HL-60/S4 (cell line): Measurements from ENCODE around the gene IFI30.

ENCODE experiments used
- in situ Hi-C: fragments of 300-500 bp; cut with MboI; formaldehyde crosslinking; loops from 2 replicates; pipeline ENCODE4 v1.14.3; 2022; ENCODE audit warnings: low sequenced_read_pairs

IFI30 gene

DNA sequence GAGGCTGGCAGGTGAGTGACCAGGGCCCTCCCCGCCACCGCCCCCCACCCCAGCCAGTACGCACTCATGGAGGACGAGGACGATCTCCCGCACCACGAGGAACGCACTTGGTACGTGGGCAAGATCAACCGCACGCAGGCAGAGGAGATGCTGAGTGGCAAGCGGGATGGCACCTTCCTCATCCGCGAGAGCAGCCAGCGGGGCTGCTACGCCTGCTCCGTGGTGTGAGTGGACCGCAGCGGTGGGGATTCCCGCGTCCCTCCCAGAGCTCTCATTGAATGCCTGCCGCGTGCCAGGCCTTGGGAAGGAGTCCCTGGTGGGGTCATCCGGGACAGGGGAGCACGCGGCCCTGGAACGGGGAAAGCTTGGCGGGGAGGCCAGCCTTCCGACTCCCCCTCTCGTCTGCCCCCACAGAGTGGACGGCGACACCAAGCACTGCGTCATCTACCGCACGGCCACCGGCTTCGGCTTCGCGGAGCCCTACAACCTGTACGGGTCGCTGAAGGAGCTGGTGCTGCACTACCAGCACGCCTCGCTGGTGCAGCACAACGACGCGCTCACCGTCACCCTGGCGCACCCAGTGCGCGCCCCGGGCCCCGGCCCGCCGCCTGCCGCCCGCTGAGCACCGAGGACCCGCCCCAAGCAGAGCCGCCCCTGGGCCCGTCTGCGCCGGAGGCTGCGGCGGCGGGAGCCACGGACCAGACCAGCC lies 4.8 kb upstream of the IFI30 start:
- in situ Hi-C loops: loop anchor here (5.0 kb wide), 1 partner anchor 57 kb away; no protein-coding TSS in a partner anchor

DNA sequence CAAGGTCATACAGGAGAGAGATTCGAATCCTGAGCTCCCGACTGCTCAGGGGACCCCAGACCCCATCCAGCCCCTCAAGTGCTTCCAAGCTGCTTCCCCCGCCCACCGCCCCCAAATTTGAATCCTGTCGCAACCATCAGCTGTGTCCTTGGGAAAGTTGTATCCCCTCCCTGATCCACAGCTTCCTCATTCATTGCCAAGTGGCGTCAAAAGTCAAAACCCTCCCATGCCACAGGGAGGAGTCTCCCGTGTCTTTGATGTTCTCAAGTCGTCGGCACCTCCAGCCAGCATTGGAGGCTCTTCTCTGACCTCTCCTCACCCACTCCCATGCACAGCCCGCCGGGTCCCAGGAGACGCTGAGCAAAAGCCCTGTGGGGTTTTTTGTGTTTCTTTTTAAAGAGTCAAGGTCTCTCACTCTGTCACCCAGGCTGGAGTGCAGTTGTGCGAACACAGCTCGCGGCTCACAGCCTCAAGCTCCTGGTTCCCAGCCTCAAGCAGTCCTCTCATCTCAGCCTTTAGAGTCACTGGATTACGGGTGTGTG lies 2.8 kb upstream of the IFI30 start:
- in situ Hi-C loops: no loop called here

DNA sequence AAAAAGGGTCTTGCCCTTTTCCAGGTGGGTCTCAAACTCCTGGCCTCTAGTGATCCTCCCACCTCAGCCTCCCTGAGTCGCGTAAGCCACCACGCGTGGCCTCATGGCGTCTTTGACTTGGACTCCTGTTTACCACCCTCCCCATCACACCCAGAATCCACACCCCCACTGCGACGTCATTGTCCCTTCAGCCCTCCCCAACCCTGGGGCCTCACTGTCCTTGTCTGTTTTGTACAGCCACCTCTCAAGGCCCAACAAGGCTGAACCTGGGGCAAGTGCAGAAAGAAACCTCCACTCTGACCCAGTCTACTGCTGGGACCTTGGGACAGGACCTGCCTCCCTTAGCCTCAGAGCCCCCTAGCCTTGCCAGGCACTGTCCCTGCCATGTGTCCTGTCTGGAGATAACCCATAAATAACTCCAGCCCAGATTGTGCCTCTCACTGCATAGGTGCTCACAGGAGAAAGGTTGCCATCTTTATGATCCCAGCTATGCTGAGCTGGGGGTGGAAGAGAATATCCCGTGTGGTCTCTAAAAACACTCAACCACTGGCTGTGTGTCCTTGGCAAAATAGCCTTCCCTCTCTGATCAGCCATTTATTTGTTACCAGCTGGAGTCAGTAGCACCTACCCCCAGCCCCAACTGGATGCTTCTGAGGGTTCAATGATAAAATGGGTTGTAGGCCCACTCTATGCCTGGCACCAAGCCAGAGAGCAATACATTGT lies 1.8 kb upstream of the IFI30 start:
- in situ Hi-C loops: no loop called here

- in situ Hi-C loops: no loop called here
Observed at GRCh38 chr19:18172331-18173053, 1.1 kb upstream of the IFI30 start.

- in situ Hi-C loops: no loop called here
Observed at GRCh38 chr19:18173054-18173571, 500 bp upstream of the IFI30 start.

DNA sequence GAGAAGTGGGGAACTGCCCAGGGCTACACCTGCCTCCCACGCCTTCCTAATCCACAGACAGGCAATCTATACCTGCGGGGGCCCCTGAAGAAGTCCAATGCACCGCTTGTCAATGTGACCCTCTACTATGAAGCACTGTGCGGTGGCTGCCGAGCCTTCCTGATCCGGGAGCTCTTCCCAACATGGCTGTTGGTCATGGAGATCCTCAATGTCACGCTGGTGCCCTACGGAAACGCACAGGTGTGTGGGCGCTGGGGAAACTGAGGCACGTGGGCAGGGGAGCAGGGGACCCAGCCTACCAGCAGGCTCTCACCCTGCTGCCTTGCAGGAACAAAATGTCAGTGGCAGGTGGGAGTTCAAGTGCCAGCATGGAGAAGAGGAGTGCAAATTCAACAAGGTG lies 1.4 kb downstream of the IFI30 start:
- in situ Hi-C loops: no loop called here

DNA sequence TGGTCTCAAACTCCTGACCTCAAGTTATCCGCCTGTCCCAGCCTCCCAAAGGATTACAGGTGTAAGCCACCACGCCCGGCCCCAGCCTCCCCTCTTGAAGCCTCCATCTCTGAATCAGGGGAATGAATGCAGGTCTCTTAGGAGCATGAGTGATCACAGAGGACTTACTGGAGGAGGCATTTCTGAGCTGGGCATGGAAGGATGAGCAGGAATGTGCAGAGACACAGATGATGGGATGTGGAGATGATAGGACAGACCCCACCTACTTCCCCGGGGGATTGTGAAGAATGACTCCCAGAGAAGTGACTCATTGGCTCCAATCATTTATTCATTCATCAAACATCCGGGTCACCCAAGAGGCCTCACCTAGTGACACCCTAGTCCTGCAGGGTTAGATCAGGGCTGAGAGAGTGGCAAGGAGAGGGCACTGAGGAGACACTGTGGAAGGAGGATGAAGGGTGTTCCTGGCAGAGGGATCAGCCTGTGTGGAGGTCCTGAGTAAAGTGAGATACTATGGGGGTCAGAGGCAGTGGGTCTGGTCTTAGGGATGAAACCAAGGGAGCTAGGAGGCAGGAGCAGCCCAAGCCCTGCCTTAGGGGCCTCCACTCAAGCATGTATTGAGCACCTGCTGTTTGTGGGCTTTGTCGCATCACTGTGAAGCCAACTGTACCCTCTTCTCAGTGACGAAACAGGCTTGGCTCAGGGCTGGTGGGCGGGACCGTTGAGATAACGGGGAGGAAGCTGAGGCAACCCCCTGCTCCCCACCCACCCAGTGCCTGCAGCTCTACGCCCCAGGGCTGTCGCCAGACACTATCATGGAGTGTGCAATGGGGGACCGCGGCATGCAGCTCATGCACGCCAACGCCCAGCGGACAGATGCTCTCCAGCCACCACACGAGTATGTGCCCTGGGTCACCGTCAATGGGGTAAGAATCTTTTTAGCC lies 3.0 kb downstream of the IFI30 start:
- in situ Hi-C loops: no loop called here

- in situ Hi-C loops: no loop called here
Observed at GRCh38 chr19:18179957-18180356, 6.3 kb downstream of the IFI30 start.

GRCh38 chr19:18183529-18183928 lies 9.9 kb downstream of the IFI30 start:
- in situ Hi-C loops: no loop called here

GRCh38 chr19:18185538-18185937 lies 11.9 kb downstream of the IFI30 start:
- in situ Hi-C loops: no loop called here

DNA sequence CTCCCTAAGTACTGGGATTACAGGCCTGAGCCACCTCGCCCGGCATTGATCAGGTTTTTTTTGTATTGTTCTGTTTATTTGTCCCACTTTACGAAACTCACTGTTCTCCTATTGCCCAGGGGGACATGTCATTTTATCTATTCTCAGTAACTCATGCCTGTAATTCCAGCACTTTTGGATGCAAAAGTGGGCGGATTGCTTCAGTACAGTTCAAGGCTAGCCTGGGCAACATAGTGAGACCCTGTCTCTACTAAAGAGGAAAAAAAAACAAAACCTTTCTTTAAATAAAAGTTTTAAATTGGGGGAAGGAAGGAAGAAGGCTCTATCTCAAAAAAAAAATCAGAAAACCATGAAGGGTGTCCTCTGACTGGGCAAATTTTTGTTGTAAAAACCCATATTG lies 16.7 kb downstream of the IFI30 start:
- in situ Hi-C loops: loop anchor here (10.0 kb wide), 1 partner anchor 225 kb away; the partner anchor contains the start of gene SSBP4

DNA sequence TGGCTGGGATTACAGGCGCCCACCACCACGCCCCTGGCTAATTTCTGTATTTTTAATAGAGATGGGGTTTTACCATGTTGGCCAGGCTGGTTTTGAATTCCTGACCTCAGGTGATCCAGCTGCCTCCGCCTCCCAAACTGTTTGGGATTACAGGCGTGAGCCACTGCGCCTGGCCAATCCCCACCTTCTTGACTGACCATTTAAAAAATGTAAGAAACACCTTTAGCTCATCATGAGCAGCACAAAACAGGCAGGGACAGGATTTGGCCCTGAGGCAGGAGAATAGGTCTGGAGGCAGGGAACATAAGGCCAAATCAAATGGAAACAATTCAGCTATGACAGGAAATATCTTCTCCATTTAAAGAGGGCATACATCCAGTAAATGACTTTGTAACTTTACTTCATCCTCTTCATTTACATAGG lies 18.0 kb downstream of the IFI30 start:
- in situ Hi-C loops: loop anchor here (10.0 kb wide), 1 partner anchor 223 kb away; the partner anchor contains the start of gene SSBP4

GRCh38 chr19:18192673-18193387 lies 19.2 kb downstream of the IFI30 start, which contains the start of gene MPV17L2:
Gene MPV17L2, plus strand, starts transcription at chr19:18193218. Its CDS starts 64 bp downstream, at chr19:18193282.
- in situ Hi-C loops: loop anchor here (10.0 kb wide), 1 partner anchor 222 kb away; the partner anchor contains the start of gene SSBP4

DNA sequence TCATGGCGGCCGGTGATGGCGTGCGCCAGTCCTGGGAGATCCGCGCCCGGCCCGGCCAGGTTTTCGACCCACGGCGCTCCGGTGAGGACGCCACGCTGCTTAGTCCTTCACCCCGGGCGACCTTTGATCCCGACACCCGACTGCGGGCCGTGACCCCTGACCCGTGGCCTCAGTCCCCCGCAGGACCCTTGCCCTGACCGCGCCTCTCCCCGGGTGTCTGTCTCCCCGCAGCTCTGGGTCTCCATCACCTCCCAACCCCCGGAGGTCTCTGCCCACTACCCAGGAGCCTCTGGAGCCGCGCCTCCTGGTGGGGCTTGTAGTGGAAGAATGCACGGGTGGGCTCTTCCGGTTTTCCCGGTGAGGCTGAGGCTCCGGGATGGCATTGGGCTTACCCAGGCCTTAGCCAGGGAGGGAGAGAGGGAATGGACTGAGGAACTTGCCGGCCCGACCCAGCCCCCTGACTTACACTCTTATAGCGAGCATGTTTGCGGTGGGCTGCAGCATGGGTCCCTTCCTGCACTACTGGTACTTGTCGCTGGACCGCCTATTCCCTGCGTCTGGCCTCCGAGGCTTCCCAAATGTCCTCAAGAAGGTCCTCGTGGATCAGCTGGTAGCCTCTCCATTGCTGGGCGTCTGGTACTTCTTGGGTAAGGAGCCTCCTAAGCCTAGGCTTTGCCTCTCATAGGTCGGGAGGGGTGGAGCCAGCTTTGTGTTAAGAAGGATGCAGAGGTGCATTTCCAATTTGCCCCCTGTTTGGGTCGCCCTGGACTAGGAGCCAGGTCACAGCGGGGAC lies 20.0 kb downstream of the IFI30 start:
- in situ Hi-C loops: loop anchor here (10.0 kb wide), 1 partner anchor 221 kb away; the partner anchor contains the start of gene SSBP4

GRCh38 chr19:18194181-18194530 lies 20.5 kb downstream of the IFI30 start:
- in situ Hi-C loops: loop anchor here (10.0 kb wide), 1 partner anchor 221 kb away; the partner anchor contains the start of gene SSBP4

GRCh38 chr19:18194554-18195238 lies 21.1 kb downstream of the IFI30 start:
- in situ Hi-C loops: loop anchor here (10.0 kb wide), 1 partner anchor 220 kb away; the partner anchor contains the start of gene SSBP4

DNA sequence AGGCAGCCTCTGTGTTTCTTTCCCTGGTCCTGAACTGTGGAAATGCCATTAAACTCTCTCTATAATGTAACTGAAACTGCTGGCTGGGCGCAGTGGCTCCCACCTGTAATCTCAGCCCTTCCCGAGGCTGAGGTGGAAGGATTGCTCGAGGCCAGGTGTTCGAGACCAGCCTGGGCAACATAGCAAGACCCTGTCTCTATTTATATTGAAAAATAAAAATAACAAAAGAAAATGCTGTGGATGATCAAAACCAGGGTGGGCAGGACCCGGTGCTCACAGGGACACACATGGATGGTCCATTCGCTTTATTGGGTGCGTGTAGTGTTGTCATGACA lies 22.9 kb downstream of the IFI30 start:
- in situ Hi-C loops: loop anchor here (10.0 kb wide), 1 partner anchor 218 kb away; the partner anchor contains the start of gene SSBP4
